ENCODE data around the gene TMEM9.

The TMEM9 gene

DNA sequence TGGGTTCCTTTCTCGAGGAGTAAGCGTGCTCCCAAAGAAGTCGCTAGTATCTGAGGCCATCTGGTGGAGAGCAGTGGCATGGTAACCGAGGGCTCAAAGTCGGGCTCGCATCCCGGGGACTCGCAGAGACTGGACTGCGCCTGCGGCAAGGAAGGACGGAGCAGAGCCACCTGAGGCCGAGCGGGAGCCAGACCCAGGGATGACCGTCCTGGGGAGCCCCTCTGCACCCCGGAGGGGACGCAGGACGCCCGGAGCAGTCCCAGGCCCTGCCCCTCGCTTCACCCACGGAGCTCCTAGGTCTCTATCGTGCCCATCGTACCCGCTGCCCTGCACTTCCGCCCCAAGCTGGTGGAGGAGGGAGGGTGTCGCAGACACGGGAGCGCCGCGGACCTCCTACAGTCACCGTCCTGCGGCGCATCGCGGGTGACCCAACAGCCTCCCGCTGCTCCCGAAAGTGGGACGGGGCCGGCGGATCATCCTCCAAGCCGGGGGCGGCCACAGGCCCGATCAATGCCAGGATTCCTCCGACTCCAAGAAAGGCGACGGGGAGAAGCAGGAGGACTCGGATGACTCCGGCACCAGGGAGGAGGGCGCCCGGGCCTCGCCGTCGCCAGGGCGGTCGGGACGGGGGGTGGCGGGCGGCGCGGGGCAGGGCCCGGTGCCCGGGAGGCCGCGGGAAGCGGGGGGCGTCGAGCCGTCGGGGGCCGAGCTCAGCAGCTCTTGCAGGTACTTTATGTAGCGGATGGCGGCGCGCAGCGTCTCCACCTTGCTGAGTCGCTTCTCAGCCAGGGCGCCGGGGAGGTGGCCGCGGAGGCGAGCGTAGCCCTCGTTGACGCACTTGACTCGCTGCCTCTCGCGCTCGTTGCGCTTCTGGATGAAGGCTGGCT is 39.8 kb downstream of the TMEM9 start (continued):
- TF ChIP-seq, protein P1, sequence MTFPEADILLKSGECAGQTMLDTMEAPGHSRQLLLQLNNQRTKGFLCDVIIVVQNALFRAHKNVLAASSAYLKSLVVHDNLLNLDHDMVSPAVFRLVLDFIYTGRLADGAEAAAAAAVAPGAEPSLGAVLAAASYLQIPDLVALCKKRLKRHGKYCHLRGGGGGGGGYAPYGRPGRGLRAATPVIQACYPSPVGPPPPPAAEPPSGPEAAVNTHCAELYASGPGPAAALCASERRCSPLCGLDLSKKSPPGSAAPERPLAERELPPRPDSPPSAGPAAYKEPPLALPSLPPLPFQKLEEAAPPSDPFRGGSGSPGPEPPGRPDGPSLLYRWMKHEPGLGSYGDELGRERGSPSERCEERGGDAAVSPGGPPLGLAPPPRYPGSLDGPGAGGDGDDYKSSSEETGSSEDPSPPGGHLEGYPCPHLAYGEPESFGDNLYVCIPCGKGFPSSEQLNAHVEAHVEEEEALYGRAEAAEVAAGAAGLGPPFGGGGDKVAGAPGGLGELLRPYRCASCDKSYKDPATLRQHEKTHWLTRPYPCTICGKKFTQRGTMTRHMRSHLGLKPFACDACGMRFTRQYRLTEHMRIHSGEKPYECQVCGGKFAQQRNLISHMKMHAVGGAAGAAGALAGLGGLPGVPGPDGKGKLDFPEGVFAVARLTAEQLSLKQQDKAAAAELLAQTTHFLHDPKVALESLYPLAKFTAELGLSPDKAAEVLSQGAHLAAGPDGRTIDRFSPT (tag by site-specific recombination; IDR thresholded peaks at IDR 0.05) = peak; percentile 70
- TF ChIP-seq, protein P2, sequence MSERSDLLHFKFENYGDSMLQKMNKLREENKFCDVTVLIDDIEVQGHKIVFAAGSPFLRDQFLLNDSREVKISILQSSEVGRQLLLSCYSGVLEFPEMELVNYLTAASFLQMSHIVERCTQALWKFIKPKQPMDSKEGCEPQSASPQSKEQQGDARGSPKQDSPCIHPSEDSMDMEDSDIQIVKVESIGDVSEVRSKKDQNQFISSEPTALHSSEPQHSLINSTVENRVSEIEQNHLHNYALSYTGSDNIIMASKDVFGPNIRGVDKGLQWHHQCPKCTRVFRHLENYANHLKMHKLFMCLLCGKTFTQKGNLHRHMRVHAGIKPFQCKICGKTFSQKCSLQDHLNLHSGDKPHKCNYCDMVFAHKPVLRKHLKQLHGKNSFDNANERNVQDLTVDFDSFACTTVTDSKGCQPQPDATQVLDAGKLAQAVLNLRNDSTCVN (tag by site-specific recombination; optimal IDR thresholded peaks at IDR 0.05) = peak; percentile 83
- TF ChIP-seq, protein P3, sequence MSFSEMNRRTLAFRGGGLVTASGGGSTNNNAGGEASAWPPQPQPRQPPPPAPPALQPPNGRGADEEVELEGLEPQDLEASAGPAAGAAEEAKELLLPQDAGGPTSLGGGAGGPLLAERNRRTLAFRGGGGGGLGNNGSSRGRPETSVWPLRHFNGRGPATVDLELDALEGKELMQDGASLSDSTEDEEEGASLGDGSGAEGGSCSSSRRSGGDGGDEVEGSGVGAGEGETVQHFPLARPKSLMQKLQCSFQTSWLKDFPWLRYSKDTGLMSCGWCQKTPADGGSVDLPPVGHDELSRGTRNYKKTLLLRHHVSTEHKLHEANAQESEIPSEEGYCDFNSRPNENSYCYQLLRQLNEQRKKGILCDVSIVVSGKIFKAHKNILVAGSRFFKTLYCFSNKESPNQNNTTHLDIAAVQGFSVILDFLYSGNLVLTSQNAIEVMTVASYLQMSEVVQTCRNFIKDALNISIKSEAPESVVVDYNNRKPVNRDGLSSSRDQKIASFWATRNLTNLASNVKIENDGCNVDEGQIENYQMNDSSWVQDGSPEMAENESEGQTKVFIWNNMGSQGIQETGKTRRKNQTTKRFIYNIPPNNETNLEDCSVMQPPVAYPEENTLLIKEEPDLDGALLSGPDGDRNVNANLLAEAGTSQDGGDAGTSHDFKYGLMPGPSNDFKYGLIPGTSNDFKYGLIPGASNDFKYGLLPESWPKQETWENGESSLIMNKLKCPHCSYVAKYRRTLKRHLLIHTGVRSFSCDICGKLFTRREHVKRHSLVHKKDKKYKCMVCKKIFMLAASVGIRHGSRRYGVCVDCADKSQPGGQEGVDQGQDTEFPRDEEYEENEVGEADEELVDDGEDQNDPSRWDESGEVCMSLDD (tag by site-specific recombination; IDR thresholded peaks at IDR 0.05) = peak; percentile 44; the same call in 1 of the 2 replicates
- TF ChIP-seq ZNF2 (tag by site-specific recombination; IDR thresholded peaks at IDR 0.05) = peak; percentile 78
- peak; percentile 99 for TF ChIP-seq ZNF600 (tag by site-specific recombination; IDR thresholded peaks at IDR 0.05)
- no peak for TF ChIP-seq ZNF175 (tag by site-specific recombination; IDR thresholded peaks at IDR 0.05)
- TF ChIP-seq ZEB2 (tag by site-specific recombination; IDR thresholded peaks at IDR 0.05) = peak; percentile 82
- peak; percentile 17; the same call in 1 of the 2 replicates for TF ChIP-seq ZNF76 (tag by site-specific recombination; IDR thresholded peaks at IDR 0.05; ENCODE audit: borderline replicate concordance, low read depth)
- TF ChIP-seq ZBTB8A (tag by site-specific recombination; IDR thresholded peaks at IDR 0.05) = peak; percentile 51
- TF ChIP-seq, protein P4, sequence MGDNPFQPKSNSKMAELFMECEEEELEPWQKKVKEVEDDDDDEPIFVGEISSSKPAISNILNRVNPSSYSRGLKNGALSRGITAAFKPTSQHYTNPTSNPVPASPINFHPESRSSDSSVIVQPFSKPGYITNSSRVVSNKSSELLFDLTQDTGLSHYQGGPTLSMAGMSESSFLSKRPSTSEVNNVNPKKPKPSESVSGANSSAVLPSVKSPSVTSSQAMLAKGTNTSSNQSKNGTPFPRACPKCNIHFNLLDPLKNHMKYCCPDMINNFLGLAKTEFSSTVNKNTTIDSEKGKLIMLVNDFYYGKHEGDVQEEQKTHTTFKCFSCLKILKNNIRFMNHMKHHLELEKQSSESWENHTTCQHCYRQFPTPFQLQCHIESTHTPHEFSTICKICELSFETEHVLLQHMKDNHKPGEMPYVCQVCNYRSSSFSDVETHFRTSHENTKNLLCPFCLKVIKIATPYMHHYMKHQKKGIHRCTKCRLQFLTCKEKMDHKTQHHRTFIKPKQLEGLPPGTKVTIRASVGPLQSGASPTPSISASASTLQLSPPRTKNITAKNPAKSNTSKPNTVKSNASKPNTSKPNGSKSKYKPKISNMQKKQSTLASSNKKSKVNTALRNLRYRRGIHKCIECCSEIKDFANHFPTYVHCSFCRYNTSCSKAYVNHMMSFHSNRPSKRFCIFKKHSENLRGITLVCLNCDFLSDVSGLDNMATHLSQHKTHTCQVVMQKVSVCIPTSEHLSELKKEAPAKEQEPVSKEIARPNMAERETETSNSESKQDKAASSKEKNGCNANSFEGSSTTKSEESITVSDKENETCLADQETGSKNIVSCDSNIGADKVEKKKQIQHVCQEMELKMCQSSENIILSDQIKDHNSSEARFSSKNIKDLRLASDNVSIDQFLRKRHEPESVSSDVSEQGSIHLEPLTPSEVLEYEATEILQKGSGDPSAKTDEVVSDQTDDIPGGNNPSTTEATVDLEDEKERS (tag by site-specific recombination; IDR thresholded peaks at IDR 0.05) = no peak
- TF ChIP-seq HOXD13 (CRISPR knock-in tag; IDR thresholded peaks at IDR 0.05; ENCODE audit: borderline replicate concordance) = no peak
- TF ChIP-seq ZSCAN30 (tag by site-specific recombination; IDR thresholded peaks at IDR 0.05) = peak; percentile 30; the same call in 1 of the 2 replicates
- peak; percentile 55; the same call in 1 of the 2 replicates for TF ChIP-seq ZXDB (tag by site-specific recombination; IDR thresholded peaks at IDR 0.05)
- TF ChIP-seq ZNF629 (tag by site-specific recombination; IDR thresholded peaks at IDR 0.05) = peak; percentile 51; the same call in 1 of the 2 replicates
- peak; percentile 75 for TF ChIP-seq SP7 (tag by site-specific recombination; IDR thresholded peaks at IDR 0.05)
- no peak for TF ChIP-seq ZNF707 (tag by site-specific recombination; IDR thresholded peaks at IDR 0.05)
- TF ChIP-seq SCRT2 (tag by site-specific recombination; IDR thresholded peaks at IDR 0.05) = peak; percentile 52
- peak; percentile 52 for TF ChIP-seq EGR2 (tag by site-specific recombination; IDR thresholded peaks at IDR 0.05; ENCODE audit: low read depth)
- peak; percentile 52; the same call in 1 of the 2 replicates for TF ChIP-seq ZFP69B (tag by site-specific recombination; IDR thresholded peaks at IDR 0.05)
- no peak for TF ChIP-seq ZNF121 (tag by site-specific recombination; IDR thresholded peaks at IDR 0.05)
- no peak for TF ChIP-seq ZNF214 (tag by site-specific recombination; IDR thresholded peaks at IDR 0.05; ENCODE audit: borderline replicate concordance)
- TF ChIP-seq, protein P5, sequence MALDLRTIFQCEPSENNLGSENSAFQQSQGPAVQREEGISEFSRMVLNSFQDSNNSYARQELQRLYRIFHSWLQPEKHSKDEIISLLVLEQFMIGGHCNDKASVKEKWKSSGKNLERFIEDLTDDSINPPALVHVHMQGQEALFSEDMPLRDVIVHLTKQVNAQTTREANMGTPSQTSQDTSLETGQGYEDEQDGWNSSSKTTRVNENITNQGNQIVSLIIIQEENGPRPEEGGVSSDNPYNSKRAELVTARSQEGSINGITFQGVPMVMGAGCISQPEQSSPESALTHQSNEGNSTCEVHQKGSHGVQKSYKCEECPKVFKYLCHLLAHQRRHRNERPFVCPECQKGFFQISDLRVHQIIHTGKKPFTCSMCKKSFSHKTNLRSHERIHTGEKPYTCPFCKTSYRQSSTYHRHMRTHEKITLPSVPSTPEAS (tag by site-specific recombination; IDR thresholded peaks at IDR 0.05) = no peak
- TF ChIP-seq ZNF341 (tag by site-specific recombination; IDR thresholded peaks at IDR 0.05; ENCODE audit: low read depth) = peak; percentile 100
- peak; percentile 59; the same call in 1 of the 2 replicates for TF ChIP-seq GFI1B (tag by site-specific recombination; IDR thresholded peaks at IDR 0.05)
- no peak for TF ChIP-seq ZNF138 (tag by site-specific recombination; IDR thresholded peaks at IDR 0.05; ENCODE audit: borderline replicate concordance)
- TF ChIP-seq ZNF792 (tag by site-specific recombination; IDR thresholded peaks at IDR 0.05) = no peak
- TF ChIP-seq ZNF10 (tag by site-specific recombination; IDR thresholded peaks at IDR 0.05) = no peak
- TF ChIP-seq SP2 (tag by site-specific recombination; IDR thresholded peaks at IDR 0.05) = no peak
- TF ChIP-seq ZFHX2 (tag by site-specific recombination; conservative IDR thresholded peaks at IDR 0.05) = peak; percentile 68
- peak; percentile 92 for TF ChIP-seq GLIS1 (tag by site-specific recombination; IDR thresholded peaks at IDR 0.05)

All from HEK293 (cell line).